HUES64 (cell line): ENCODE data around the gene RAB2B.
A peak's percentile ranks its signal among the peaks of the same experiment; 100 is the strongest.

ENCODE experiments used
- H3K27ac ChIP-seq: 2 replicates; pipeline ENCODE4 v1.7.0; 2013; ENCODE audit warnings: low read depth, low read length, inconsistent platforms
- H3K27me3 ChIP-seq: 2 replicates; pipeline ENCODE4 v1.6.1; 2013; ENCODE audit warnings: mild to moderate bottlenecking, low read length; ENCODE audit not compliant: insufficient read depth
- H3K36me3 ChIP-seq: 2 replicates; pipeline ENCODE4 v1.6.1; 2013; ENCODE audit warnings: mild to moderate bottlenecking, low read length; ENCODE audit not compliant: insufficient read depth
- H3K4me1 ChIP-seq: 2 replicates; pipeline ENCODE4 v1.6.1; 2013; ENCODE audit warnings: mild to moderate bottlenecking, low read length, moderate library complexity; ENCODE audit not compliant: insufficient read depth
- H3K4me3 ChIP-seq: 2 replicates; pipeline ENCODE4 v1.5.1; 2013; ENCODE audit warnings: mild to moderate bottlenecking, low read length, moderate library complexity
- H3K9ac ChIP-seq: 2 replicates; pipeline ENCODE4 v1.6.1; 2013; ENCODE audit warnings: mild to moderate bottlenecking, low read depth, low read length
- H3K9me3 ChIP-seq: 2 replicates; pipeline ENCODE4 v1.6.1; 2013; ENCODE audit warnings: low read depth, low read length; ENCODE audit not compliant: insufficient read depth
- WGBS: fragments of 150-250, 120-280 bp; methylation state at CpG from one replicate; pipeline ENCODE4 v1.1.7; 2013; ENCODE audit warnings: missing lambda C conversion rate; 5-methylcytosine and 5-hydroxymethylcytosine counted together

Gene RAB2B

DNA sequence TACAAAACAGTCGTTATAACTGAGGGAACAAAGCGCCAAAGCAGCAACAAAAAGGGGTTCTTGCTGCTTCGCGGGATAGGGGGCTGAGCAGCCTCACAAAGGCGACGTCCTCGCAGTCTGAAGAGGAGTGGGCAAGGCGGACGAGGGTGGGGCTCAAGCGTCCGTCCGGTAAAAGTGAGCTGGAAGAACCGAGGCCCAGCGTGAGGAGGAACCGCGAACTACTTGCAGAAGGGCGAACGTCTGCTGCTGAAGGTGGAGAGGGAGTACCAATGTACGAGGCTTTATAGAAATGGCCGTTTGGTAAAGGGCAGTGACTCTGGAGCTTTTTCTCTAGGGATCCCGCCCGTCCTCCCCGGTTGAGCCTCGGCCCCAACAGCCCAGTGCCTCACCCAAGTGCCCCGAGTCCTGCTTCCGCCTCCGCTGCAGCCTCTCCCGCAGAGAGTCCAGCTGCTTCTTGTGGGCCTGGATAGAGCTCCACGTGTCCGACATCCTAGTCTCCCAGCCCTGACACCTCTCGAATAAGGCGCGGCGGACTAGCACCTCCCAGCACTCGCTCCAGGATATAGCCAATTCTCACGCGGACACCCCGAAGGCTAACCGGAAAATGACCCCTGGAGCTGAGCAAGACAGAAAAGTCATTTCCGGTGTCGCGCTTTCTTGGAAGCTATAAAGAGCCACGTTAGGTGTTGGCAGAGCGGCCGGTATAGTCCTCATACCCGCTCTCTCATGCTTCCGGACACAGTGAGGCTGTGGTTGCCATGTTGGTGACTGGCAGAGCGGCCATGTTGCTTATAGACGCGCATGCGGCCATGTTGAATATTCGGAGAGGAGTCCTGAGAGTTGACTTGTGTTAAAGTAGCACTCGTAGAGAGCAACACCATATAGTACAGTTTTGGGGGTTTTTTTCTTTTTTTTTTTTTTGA, 34.2 kb upstream of the RAB2B start, which contains the start of gene METTL3:
METTL3 (minus strand) TSS at position 606 of the 923 bp plus-strand sequence; CDS start at position 489, 117 bp downstream.
- Histone ChIP-seq H3K27ac (peak within 1 kb of the TSS; percentile 85), H3K9me3 (no peaks in the 10 kb centered on the region), H3K36me3 (peaks cover 30% of the 10 kb centered on the region), H3K4me3 (peak within 1 kb of the TSS; percentile 85), H3K9ac (peak within 1 kb of the TSS; percentile 87), H3K27me3 (no peaks in the 10 kb centered on the region), H3K4me1 (peaks cover 18% of the 10 kb centered on the region; the same call in 1 of the 2 replicates)
- WGBS = under 1% methylated on average over 53 of the region's 53 CpGs

DNA sequence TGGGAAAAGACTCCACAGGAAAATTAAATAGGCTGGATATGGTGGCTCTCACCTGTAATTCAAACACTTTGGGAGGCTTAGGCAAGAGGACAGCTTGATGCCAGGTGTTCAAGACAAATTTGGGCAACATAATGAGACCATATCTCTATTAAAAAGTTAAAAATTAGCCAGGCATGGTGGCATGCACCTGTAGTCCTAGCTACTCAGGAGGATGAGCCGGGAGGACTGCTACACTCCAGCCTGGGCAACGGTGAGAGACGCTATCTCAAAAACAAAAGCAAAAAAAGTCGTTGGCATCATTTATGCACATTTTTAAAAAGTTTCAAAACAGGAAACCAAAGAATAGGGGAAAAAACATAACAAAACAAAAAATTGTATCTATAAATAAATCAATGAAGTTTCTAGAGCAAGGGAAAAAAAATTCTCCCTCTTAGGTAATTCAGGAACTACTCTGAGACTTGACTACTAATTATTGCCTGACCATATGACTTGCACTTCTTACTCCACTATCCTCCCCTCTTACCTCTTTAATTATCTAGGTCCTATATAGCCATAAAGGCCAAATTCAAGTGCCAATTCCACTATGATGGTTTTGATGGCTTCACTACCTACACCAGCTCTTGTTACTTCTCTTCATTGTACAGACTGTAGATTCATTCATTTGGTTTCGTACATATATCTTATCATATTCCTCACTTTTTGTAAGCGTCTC, 32.8 kb upstream of the RAB2B start:
- Histone ChIP-seq H3K9ac (peak overlapping the region; percentile 87; the same call in 1 of the 2 replicates), H3K36me3 (peaks cover 40% of the 10 kb centered on the region), H3K4me1 (peaks cover 23% of the 10 kb centered on the region; the same call in 1 of the 2 replicates), H3K4me3 (peak overlapping the region; percentile 85), H3K9me3 (no peaks in the 10 kb centered on the region), H3K27ac (no peak overlapping the region), H3K27me3 (no peaks in the 10 kb centered on the region)
- 91% methylated on average over 6 of the region's 6 CpGs for WGBS

GRCh38 chr14:21506557-21506956, 29.8 kb upstream of the RAB2B start:
- H3K36me3 ChIP-seq = peaks cover 69% of the 10 kb centered on the region
- 89% methylated on average over 1 of the region's 2 CpGs for WGBS

DNA sequence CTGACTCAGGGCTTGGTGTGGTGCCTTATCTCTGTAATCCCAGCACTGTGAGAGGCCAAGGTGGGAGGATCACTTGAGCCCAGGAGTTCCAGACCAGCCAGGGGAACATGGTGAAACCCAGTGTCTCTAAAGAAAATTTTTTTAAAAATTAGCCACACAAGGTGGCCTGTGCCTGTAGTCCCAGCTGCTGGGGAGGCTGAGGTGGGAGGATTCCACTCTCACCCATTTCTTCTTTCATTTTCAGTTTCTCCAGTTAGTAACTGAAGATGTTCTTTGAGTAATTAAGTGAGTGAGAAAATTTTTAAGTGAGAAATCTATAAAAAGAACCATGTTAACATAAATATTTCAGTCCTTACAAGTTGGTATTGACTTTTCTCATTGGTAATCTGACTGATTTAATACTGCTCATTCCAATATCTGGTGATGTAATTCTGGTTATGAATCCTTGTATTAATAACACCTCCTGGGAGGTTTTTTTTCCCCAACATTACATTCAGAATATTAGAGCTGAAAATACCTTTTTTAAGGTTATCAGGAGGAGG, 28.3 kb upstream of the RAB2B start:
- H3K27ac ChIP-seq = no peak overlapping the region
- peaks cover 13% of the 10 kb centered on the region; the same call in 1 of the 2 replicates for H3K4me1 ChIP-seq
- peaks cover 83% of the 10 kb centered on the region for H3K36me3 ChIP-seq
- H3K9me3 ChIP-seq = no peaks in the 10 kb centered on the region
- H3K9ac ChIP-seq = no peak overlapping the region
- no peaks in the 10 kb centered on the region for H3K27me3 ChIP-seq
- no peak overlapping the region for H3K4me3 ChIP-seq

More at GRCh38 chr14:21506557-21506956, 29.8 kb upstream of the RAB2B start:
- Histone ChIP-seq H3K4me1 (peaks cover 15% of the 10 kb centered on the region; the same call in 1 of the 2 replicates), H3K27ac (no peak overlapping the region), H3K9ac (no peak overlapping the region), H3K9me3 (no peaks in the 10 kb centered on the region), H3K27me3 (no peaks in the 10 kb centered on the region), H3K4me3 (no peak overlapping the region)

DNA sequence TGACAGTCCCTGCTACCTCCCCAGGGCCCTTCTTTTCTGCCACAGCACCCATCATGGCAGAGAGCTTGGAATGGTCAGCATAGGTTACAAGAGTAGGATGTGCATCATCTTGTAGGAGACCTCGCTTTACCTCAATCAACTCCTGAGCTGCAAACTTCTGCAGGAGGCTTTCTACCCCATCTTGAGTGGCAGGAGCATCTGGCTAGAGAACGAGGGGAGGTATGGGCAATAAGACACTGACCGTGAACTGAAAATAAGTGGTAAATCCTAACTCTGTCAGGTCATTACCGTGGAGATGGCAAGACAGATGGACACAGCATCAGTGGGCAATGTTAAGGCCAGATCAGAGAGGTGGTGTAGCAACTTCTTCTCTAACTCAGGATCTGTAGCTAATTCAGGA, 26.6 kb upstream of the RAB2B start:
- H3K27ac ChIP-seq = no peak overlapping the region
- H3K9me3 ChIP-seq = no peaks in the 10 kb centered on the region
- 96% methylated on average over 3 of the region's 4 CpGs for WGBS
- H3K4me3 ChIP-seq = no peak overlapping the region
- peaks cover 89% of the 10 kb centered on the region for H3K36me3 ChIP-seq
- H3K4me1 ChIP-seq = peaks cover 10% of the 10 kb centered on the region
- no peak overlapping the region for H3K9ac ChIP-seq
- no peaks in the 10 kb centered on the region for H3K27me3 ChIP-seq

GRCh38 chr14:21501568-21501967, 24.8 kb upstream of the RAB2B start:
- Histone ChIP-seq H3K4me3 (no peak overlapping the region), H3K9me3 (no peaks in the 10 kb centered on the region), H3K27me3 (no peaks in the 10 kb centered on the region), H3K9ac (no peak overlapping the region), H3K36me3 (peaks cover 91% of the 10 kb centered on the region), H3K4me1 (peaks cover 10% of the 10 kb centered on the region), H3K27ac (no peak overlapping the region)
- 97% methylated on average over 5 of the region's 5 CpGs for WGBS

DNA sequence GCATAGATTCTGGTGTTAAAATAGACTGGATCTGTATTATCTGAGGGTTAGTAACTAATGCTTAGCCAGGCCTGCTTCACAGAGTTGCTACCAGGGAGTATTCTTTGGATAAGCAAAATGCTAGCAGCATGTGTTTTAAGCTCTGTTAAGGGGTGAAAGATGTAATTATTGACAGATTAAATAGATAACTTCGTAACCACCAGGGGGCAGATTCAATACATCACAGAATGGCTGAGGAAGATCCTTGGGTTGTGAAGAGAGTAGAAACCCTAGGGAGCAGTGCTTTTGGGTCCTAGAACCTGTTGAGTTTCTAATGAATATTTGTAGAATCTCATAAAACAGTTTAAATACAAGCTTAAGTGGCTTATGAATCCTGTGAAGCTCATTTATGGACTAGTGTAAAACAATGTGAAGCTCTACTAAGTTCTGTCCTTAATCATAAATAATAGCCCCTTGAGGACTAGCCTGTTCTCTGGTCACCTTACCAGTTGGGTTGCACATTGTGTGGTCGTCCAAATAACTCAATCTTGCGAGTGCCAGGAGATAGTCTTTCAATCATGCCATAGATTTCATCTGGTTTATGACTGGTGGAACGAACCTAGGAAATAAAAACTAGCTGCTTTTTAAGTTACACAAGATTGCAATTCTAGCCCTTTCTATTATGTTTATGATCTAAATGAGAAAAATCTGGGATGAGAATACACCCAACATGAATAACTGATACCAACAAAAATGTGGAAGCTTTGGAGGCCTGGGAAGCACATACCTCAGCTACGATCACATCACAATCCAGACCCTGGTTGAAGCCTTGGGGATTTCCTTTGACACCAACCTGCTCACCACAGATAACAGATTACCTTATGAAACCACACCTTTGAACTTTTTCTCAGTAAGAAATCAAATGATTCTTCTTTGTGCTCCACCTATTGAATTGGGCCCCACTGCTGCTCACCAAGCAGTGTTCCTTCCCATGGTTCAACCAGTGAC, 22.1 kb upstream of the RAB2B start:
- peak overlapping the region; percentile 64 for H3K27ac ChIP-seq
- H3K36me3 ChIP-seq = peaks cover 96% of the 10 kb centered on the region

DNA sequence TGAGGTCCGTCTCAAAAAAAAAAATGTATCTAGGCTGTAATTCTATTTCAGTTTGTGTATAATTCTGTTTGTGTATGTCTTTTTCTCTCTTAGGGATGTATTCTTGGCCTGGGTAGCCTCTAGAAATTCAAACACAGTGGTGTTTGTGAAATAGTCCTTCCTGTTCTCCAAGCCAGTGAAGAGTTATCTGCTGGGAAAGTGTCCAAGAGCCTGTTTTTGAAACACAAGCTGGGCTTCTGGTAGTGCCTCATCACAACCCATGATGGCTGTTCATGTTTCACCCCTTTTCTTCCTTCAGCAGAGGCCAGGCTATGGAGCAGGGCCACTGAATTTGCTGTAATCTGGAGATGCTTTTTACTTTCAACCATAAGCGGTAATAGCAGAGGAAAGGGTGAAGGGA, 19.7 kb upstream of the RAB2B start:
- Histone ChIP-seq H3K9me3 (no peaks in the 10 kb centered on the region), H3K9ac (no peak overlapping the region), H3K27ac (no peak overlapping the region), H3K36me3 (peaks cover 92% of the 10 kb centered on the region), H3K4me3 (no peak overlapping the region), H3K4me1 (peaks cover 5% of the 10 kb centered on the region), H3K27me3 (no peaks in the 10 kb centered on the region)
- WGBS = 97% methylated on average over 2 of the region's 2 CpGs

More for the DNA sequence above, 22.1 kb upstream of the RAB2B start:
- 0 out of 2 replicates have a peak overlapping the region, but pooled peaks have one; percentile 2 for H3K9ac ChIP-seq
- no peaks in the 10 kb centered on the region for H3K27me3 ChIP-seq
- 83% methylated on average over 5 of the region's 5 CpGs for WGBS
- H3K4me3 ChIP-seq = no peak overlapping the region
- peaks cover 5% of the 10 kb centered on the region for H3K4me1 ChIP-seq
- H3K9me3 ChIP-seq = no peaks in the 10 kb centered on the region

- WGBS = 75% methylated on average over 2 of the region's 2 CpGs
- Histone ChIP-seq H3K4me3 (no peak overlapping the region), H3K9ac (no peak overlapping the region), H3K27ac (peak overlapping the region; percentile 43; the same call in 1 of the 2 replicates), H3K4me1 (peaks cover 5% of the 10 kb centered on the region), H3K36me3 (peaks cover 92% of the 10 kb centered on the region), H3K9me3 (no peaks in the 10 kb centered on the region), H3K27me3 (no peaks in the 10 kb centered on the region)
Observed at GRCh38 chr14:21494902-21495762, 18.4 kb upstream of the RAB2B start.
